GM12892 (cell line): ENCODE measurements around the gene FAM53A.

Experiments
- POLR2A ChIP-seq: IDR thresholded peaks from 2 replicates; pipeline ENCODE4 v1.6.1; 2011; ENCODE audit warnings: low read depth, low read length, control low read depth
- POLR2AphosphoS5 ChIP-seq: IDR thresholded peaks from 2 replicates; pipeline ENCODE4 v1.6.1; 2011; ENCODE audit warnings: low read depth, low read length, control low read depth
- TAF1 ChIP-seq: IDR thresholded peaks from 2 replicates; pipeline ENCODE4 v1.6.1; 2011; ENCODE audit warnings: low read depth, mild to moderate bottlenecking, control low read depth, low read length, borderline replicate concordance

- TF ChIP-seq POLR2A, result no peak
- TF ChIP-seq POLR2AphosphoS5, result no peak
- TF ChIP-seq TAF1, result no peak
Measured at GRCh38 chr4:1628892-1629698, 55.0 kb downstream of the FAM53A start.
